GM13977 (cell line): ENCODE results near the gene MYO1C.

ENCODE experiments used
- DNase-seq: peaks from one replicate; pipeline ENCODE4 v3.0.0; 2012; ENCODE audit warnings: low spot score
- CTCF ChIP-seq: IDR thresholded peaks from 2 replicates; pipeline ENCODE4 v1.5.1; 2012; ENCODE audit warnings: mild to moderate bottlenecking, control low read depth; ENCODE audit not compliant: insufficient read depth; ENCODE audit errors: extremely low read depth, missing control alignments
- in situ Hi-C: fragments of 300-500 bp; cut with MboI; formaldehyde crosslinking; loops from one replicate; pipeline ENCODE4 v1.12.0; 2022; ENCODE audit warnings: low sequenced_read_pairs, low pct_unique_long_range_greater_than_20kb, mixed read lengths, inconsistent platforms; ENCODE audit not compliant: unreplicated experiment

The MYO1C gene

GRCh38 chr17:1414634-1415033, 77.9 kb downstream of the MYO1C start:
- in situ Hi-C loops, result no loop called here
- DNase-seq, result no peak

More at GRCh38 chr17:1414634-1415033, 77.9 kb downstream of the MYO1C start:
- TF ChIP-seq CTCF, result no peak
